ENCODE measurements around the gene SYNE2.

Gene SYNE2

DNA sequence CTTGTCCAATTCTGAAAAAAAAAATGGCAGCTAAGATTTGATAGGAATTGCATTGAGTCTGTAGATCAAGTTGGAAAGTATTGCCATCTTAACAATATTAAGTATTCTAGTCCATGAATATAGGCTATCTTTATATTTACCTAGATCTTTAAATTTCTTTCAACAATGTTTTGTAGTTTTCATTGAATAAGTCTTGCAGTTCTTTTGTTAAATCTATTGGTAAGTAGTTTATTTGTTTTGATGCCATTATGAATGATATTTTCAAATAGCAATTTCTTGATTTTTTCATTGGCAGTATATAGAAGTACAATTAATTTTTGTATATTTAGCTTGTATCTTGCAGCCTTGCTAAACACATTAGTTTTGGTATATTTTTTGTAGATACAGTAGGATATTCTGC lies 71.6 kb downstream of the SYNE2 start:
- no peak overlapping the region for H3K27ac ChIP-seq (ENCODE audit: low read depth, low read length)
- H3K4me3 ChIP-seq (ENCODE audit: low read length), result no peak overlapping the region
- H3K9ac ChIP-seq (ENCODE audit: low read length), result no peak overlapping the region
- no peaks in the 10 kb centered on the region for H3K4me1 ChIP-seq (ENCODE audit: control insufficient read depth, insufficient read depth, low read length)
- no peaks in the 10 kb centered on the region for H3K36me3 ChIP-seq (ENCODE audit: control insufficient read depth, insufficient read depth, low read length)
- H3K27me3 ChIP-seq (ENCODE audit: control insufficient read depth, insufficient read depth, low read length), result no peaks in the 10 kb centered on the region

- no peak overlapping the region for H3K4me3 ChIP-seq (ENCODE audit: low read length)
- H3K27me3 ChIP-seq (ENCODE audit: control insufficient read depth, insufficient read depth, low read length), result no peaks in the 10 kb centered on the region
- no peaks in the 10 kb centered on the region for H3K4me1 ChIP-seq (ENCODE audit: control insufficient read depth, insufficient read depth, low read length)
- H3K36me3 ChIP-seq (ENCODE audit: control insufficient read depth, insufficient read depth, low read length), result no peaks in the 10 kb centered on the region
- no peak overlapping the region for H3K9ac ChIP-seq (ENCODE audit: low read length)
- no peak overlapping the region for H3K27ac ChIP-seq (ENCODE audit: low read depth, low read length)
Measured at GRCh38 chr14:63926641-63927040, 73.8 kb downstream of the SYNE2 start.

- H3K27ac ChIP-seq (ENCODE audit: low read depth, low read length), result no peak overlapping the region
- H3K36me3 ChIP-seq (ENCODE audit: control insufficient read depth, insufficient read depth, low read length), result no peaks in the 10 kb centered on the region
- H3K4me1 ChIP-seq (ENCODE audit: control insufficient read depth, insufficient read depth, low read length), result no peaks in the 10 kb centered on the region
- no peak overlapping the region for H3K9ac ChIP-seq (ENCODE audit: low read length)
- no peaks in the 10 kb centered on the region for H3K27me3 ChIP-seq (ENCODE audit: control insufficient read depth, insufficient read depth, low read length)
- no peak overlapping the region for H3K4me3 ChIP-seq (ENCODE audit: low read length)
Measured at GRCh38 chr14:63928744-63929174, 76.0 kb downstream of the SYNE2 start.

DNA sequence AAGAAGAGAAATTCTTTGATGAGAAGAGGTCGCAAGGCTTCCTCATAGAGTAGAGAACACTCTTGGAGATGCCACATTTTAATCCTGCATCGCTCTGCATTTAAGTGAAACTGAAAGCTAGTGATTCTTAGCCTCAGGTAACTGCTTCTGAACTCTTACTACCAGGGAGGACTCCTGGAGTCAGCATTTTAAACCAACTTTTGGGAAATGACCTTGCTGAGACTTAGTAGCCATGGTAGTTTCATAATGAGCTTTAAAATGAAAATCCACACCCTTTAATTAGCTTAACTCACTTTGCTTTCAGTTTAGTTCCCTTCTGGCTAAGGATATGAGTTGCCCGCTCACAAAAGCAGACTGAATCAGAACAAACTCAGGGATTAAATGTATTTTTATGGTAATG lies 80.3 kb downstream of the SYNE2 start:
- no peaks in the 10 kb centered on the region for H3K4me1 ChIP-seq (ENCODE audit: control insufficient read depth, insufficient read depth, low read length)
- H3K4me3 ChIP-seq (ENCODE audit: low read length), result no peak overlapping the region
- H3K36me3 ChIP-seq (ENCODE audit: control insufficient read depth, insufficient read depth, low read length), result no peaks in the 10 kb centered on the region
- H3K27me3 ChIP-seq (ENCODE audit: control insufficient read depth, insufficient read depth, low read length), result no peaks in the 10 kb centered on the region
- H3K9ac ChIP-seq (ENCODE audit: low read length), result no peak overlapping the region
- H3K27ac ChIP-seq (ENCODE audit: low read depth, low read length), result no peak overlapping the region

DNA sequence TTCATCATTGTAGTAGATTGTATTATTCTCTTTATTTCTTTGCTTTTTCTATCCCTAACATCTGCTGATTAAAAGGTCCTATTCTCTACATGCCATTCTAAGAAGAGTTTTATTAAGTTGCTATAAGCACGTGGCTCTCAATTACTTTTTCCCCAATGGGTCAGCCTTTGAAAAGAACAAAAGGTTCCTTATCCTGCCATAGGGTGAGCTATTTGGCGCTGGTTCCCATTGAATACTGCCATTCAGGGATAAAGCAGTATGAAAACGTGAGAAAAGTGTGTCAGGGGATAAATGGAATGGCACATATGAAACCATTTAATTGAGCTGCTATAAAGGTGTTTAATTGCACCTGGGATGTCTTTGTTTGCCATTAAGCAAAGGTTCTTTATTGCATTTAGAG lies 80.9 kb downstream of the SYNE2 start:
- no peaks in the 10 kb centered on the region for H3K36me3 ChIP-seq (ENCODE audit: control insufficient read depth, insufficient read depth, low read length)
- no peak overlapping the region for H3K9ac ChIP-seq (ENCODE audit: low read length)
- no peak overlapping the region for H3K4me3 ChIP-seq (ENCODE audit: low read length)
- H3K4me1 ChIP-seq (ENCODE audit: control insufficient read depth, insufficient read depth, low read length), result no peaks in the 10 kb centered on the region
- no peak overlapping the region for H3K27ac ChIP-seq (ENCODE audit: low read depth, low read length)
- no peaks in the 10 kb centered on the region for H3K27me3 ChIP-seq (ENCODE audit: control insufficient read depth, insufficient read depth, low read length)

GRCh38 chr14:63938198-63939005 lies 85.6 kb downstream of the SYNE2 start:
- H3K4me3 ChIP-seq (ENCODE audit: low read length), result no peak overlapping the region
- H3K4me1 ChIP-seq (ENCODE audit: control insufficient read depth, insufficient read depth, low read length), result no peaks in the 10 kb centered on the region
- peaks cover 7% of the 10 kb centered on the region for H3K36me3 ChIP-seq (ENCODE audit: control insufficient read depth, insufficient read depth, low read length)
- no peak overlapping the region for H3K27ac ChIP-seq (ENCODE audit: low read depth, low read length)
- H3K9ac ChIP-seq (ENCODE audit: low read length), result no peak overlapping the region
- H3K27me3 ChIP-seq (ENCODE audit: control insufficient read depth, insufficient read depth, low read length), result no peaks in the 10 kb centered on the region

- no peaks in the 10 kb centered on the region for H3K4me1 ChIP-seq (ENCODE audit: control insufficient read depth, insufficient read depth, low read length)
- no peak overlapping the region for H3K4me3 ChIP-seq (ENCODE audit: low read length)
- peaks cover 7% of the 10 kb centered on the region for H3K36me3 ChIP-seq (ENCODE audit: control insufficient read depth, insufficient read depth, low read length)
- no peak overlapping the region for H3K9ac ChIP-seq (ENCODE audit: low read length)
- H3K27me3 ChIP-seq (ENCODE audit: control insufficient read depth, insufficient read depth, low read length), result no peaks in the 10 kb centered on the region
- H3K27ac ChIP-seq (ENCODE audit: low read depth, low read length), result no peak overlapping the region
Measured at GRCh38 chr14:63939006-63939270, 86.1 kb downstream of the SYNE2 start.

GRCh38 chr14:63940387-63940786 lies 87.6 kb downstream of the SYNE2 start:
- Histone ChIP-seq H3K36me3 (ENCODE audit: control insufficient read depth, insufficient read depth, low read length) (peaks cover 7% of the 10 kb centered on the region), H3K27ac (ENCODE audit: low read depth, low read length) (no peak overlapping the region)

GRCh38 chr14:63941023-63941422 lies 88.2 kb downstream of the SYNE2 start:
- no peaks in the 10 kb centered on the region for H3K4me1 ChIP-seq (ENCODE audit: control insufficient read depth, insufficient read depth, low read length)
- no peak overlapping the region for H3K9ac ChIP-seq (ENCODE audit: low read length)
- peaks cover 7% of the 10 kb centered on the region for H3K36me3 ChIP-seq (ENCODE audit: control insufficient read depth, insufficient read depth, low read length)
- no peaks in the 10 kb centered on the region for H3K27me3 ChIP-seq (ENCODE audit: control insufficient read depth, insufficient read depth, low read length)
- H3K27ac ChIP-seq (ENCODE audit: low read depth, low read length), result no peak overlapping the region
- H3K4me3 ChIP-seq (ENCODE audit: low read length), result no peak overlapping the region

More at GRCh38 chr14:63940387-63940786, 87.6 kb downstream of the SYNE2 start:
- Histone ChIP-seq H3K9ac (ENCODE audit: low read length) (no peak overlapping the region), H3K27me3 (ENCODE audit: control insufficient read depth, insufficient read depth, low read length) (no peaks in the 10 kb centered on the region), H3K4me3 (ENCODE audit: low read length) (no peak overlapping the region), H3K4me1 (ENCODE audit: control insufficient read depth, insufficient read depth, low read length) (no peaks in the 10 kb centered on the region)

DNA sequence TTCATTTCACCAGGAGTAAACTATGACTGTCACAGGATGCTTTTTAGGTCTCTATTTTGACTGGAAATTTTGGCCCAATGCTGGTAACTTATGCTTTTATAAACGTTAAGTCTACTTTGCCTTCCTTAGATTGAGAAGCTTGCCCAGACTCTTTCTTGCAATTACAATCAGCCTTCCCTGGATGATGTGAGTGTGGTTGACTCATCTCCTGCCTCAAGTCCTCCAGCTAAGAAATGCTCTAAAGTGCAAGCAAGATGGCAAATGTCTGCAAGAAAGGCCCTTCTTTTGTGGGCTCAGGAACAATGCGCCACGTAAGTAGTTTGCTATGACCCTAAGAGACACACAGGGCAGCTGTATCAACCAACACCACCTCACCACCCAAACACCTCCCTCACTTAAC lies 96.9 kb downstream of the SYNE2 start:
- Histone ChIP-seq H3K27me3 (ENCODE audit: control insufficient read depth, insufficient read depth, low read length) (no peaks in the 10 kb centered on the region), H3K36me3 (ENCODE audit: control insufficient read depth, insufficient read depth, low read length) (no peaks in the 10 kb centered on the region), H3K9ac (ENCODE audit: low read length) (no peak overlapping the region), H3K4me3 (ENCODE audit: low read length) (no peak overlapping the region), H3K4me1 (ENCODE audit: control insufficient read depth, insufficient read depth, low read length) (no peaks in the 10 kb centered on the region), H3K27ac (ENCODE audit: low read depth, low read length) (no peak overlapping the region)

- no peaks in the 10 kb centered on the region for H3K4me1 ChIP-seq (ENCODE audit: control insufficient read depth, insufficient read depth, low read length)
- no peak overlapping the region for H3K9ac ChIP-seq (ENCODE audit: low read length)
- no peaks in the 10 kb centered on the region for H3K36me3 ChIP-seq (ENCODE audit: control insufficient read depth, insufficient read depth, low read length)
- no peaks in the 10 kb centered on the region for H3K27me3 ChIP-seq (ENCODE audit: control insufficient read depth, insufficient read depth, low read length)
- no peak overlapping the region for H3K4me3 ChIP-seq (ENCODE audit: low read length)
- no peak overlapping the region for H3K27ac ChIP-seq (ENCODE audit: low read depth, low read length)
Measured at GRCh38 chr14:63951021-63951420, 98.2 kb downstream of the SYNE2 start.

GRCh38 chr14:63951429-63951828 lies 98.6 kb downstream of the SYNE2 start:
- H3K4me3 ChIP-seq (ENCODE audit: low read length), result no peak overlapping the region
- H3K27me3 ChIP-seq (ENCODE audit: control insufficient read depth, insufficient read depth, low read length), result no peaks in the 10 kb centered on the region
- H3K27ac ChIP-seq (ENCODE audit: low read depth, low read length), result no peak overlapping the region
- no peak overlapping the region for H3K9ac ChIP-seq (ENCODE audit: low read length)
- no peaks in the 10 kb centered on the region for H3K36me3 ChIP-seq (ENCODE audit: control insufficient read depth, insufficient read depth, low read length)
- H3K4me1 ChIP-seq (ENCODE audit: control insufficient read depth, insufficient read depth, low read length), result no peaks in the 10 kb centered on the region
